Gastroesophageal sphincter (tissue), 3 donors: Measurements from ENCODE around the gene INO80.
"Not testable (repeated sequence)": the region's sequence is repeated elsewhere in the genome, so short reads cannot be mapped to it uniquely, and the experiment has no call there.

ENCODE experiments used
- CTCF ChIP-seq, 4 experiments: fragments of 200-600 bp in 2 of 4; fragments of 450-650 bp in 2 of 4; sonication (generic) in 1 of 4; IDR thresholded peaks; one replicate each; pipeline ENCODE4 v1.5.1; 2017 to 2019; ENCODE audit warnings: antibody characterized with exemption in 4 of 4, mild to moderate bottlenecking in 2 of 4, moderate library complexity in 2 of 4
- POLR2AphosphoS5 ChIP-seq: sonication (generic); formaldehyde crosslinking; IDR thresholded peaks from one replicate; pipeline ENCODE4 v1.6.1; 2017; ENCODE audit warnings: antibody characterized with exemption

- not testable (repeated sequence) for TF ChIP-seq CTCF (IDR thresholded peaks at IDR 0.05); POLR2AphosphoS5
These were observed 19.5 kb upstream of the INO80 start for GRCh38 chr15:41135580-41135979.
